ENCODE measurements around the gene NBL1.
A peak's percentile ranks its signal among the peaks of the same experiment; 100 is the strongest.

NBL1 gene

GRCh38 chr1:19602486-19602885, 41.6 kb upstream of the NBL1 start:
- POLR2A ChIA-PET (ENCODE audit: low non-redundant PET), result no interaction called here
- TF ChIP-seq CTCF (conservative IDR thresholded peaks at IDR 0.05; ENCODE audit: low read depth), result no peak
- DNase-seq (ENCODE audit: low spot score), result no peak
- CTCF ChIA-PET, result no interaction called here
- H3K27ac ChIP-seq, result no peak overlapping the region

GRCh38 chr1:19605967-19606366, 38.1 kb upstream of the NBL1 start:
- CTCF ChIA-PET, result interaction anchor here (0.6 to 0.7 kb wide), 2 partner anchors 37 to 205 kb away, joined by 3 read pairs; no protein-coding TSS in a partner anchor
- POLR2A ChIA-PET (ENCODE audit: low non-redundant PET), result no interaction called here
- TF ChIP-seq CTCF (conservative IDR thresholded peaks at IDR 0.05; ENCODE audit: low read depth), result no peak

GRCh38 chr1:19606817-19607642, 37.1 kb upstream of the NBL1 start:
- CTCF ChIA-PET, result interaction anchor here (0.6 kb wide), 1 partner anchor 195 kb away, joined by 4 read pairs; no protein-coding TSS in a partner anchor
- H3K27ac ChIP-seq, result no peak overlapping the region
- TF ChIP-seq CTCF (conservative IDR thresholded peaks at IDR 0.05; ENCODE audit: low read depth), result no peak
- DNase-seq (ENCODE audit: low spot score), result no peak
- POLR2A ChIA-PET (ENCODE audit: low non-redundant PET), result no interaction called here

More at GRCh38 chr1:19605967-19606366, 38.1 kb upstream of the NBL1 start:
- H3K27ac ChIP-seq, result no peak overlapping the region
- no peak for DNase-seq (ENCODE audit: low spot score)

- DNase-seq (ENCODE audit: low spot score), result no peak
- ChIA-PET CTCF (no interaction called here), POLR2A (ENCODE audit: low non-redundant PET) (no interaction called here)
- H3K27ac ChIP-seq, result no peak overlapping the region
- TF ChIP-seq CTCF (conservative IDR thresholded peaks at IDR 0.05; ENCODE audit: low read depth), result no peak
Observed at GRCh38 chr1:19608232-19608631, 35.9 kb upstream of the NBL1 start.

GRCh38 chr1:19610282-19610981, 33.7 kb upstream of the NBL1 start:
- DNase-seq (ENCODE audit: low spot score), result no peak
- H3K27ac ChIP-seq, result peak overlapping the region; percentile 49; the same call in 1 of the 2 replicates
- CTCF ChIA-PET, result interaction anchor here (0.6 kb wide), 1 partner anchor 1091 kb away, joined by 3 read pairs; no protein-coding TSS in a partner anchor

More at GRCh38 chr1:19610282-19610981, 33.7 kb upstream of the NBL1 start:
- POLR2A ChIA-PET (ENCODE audit: low non-redundant PET), result interaction anchor here (0.9 kb wide), 1 partner anchor 123 kb away, joined by 4 read pairs; no protein-coding TSS in a partner anchor
- TF ChIP-seq CTCF (conservative IDR thresholded peaks at IDR 0.05; ENCODE audit: low read depth), result no peak
